ENCODE data around the gene GABRR1. TPM values are rescaled to one million over a fixed set of nuclear protein-coding genes. Genes with fewer than 3 reads are reported as not detected.

The GABRR1 gene
- total RNA-seq, 2 donors from 2014 or later: 5.4 TPM; not detected in 1

GRCh38 chr6:89180971-89181370, 36.2 kb downstream of the GABRR1 start:
- no peaks in the 10 kb centered on the region for H3K4me1 ChIP-seq (ENCODE audit: control insufficient read depth in 1 of 2, low read depth in 2 of 2)
- H3K27ac ChIP-seq: no peak overlapping the region
- no peaks in the 10 kb centered on the region for H3K27me3 ChIP-seq (replicated peaks; ENCODE audit: insufficient read depth)
- DNase-seq (ENCODE audit: low spot score): no peak
- no peaks in the 10 kb centered on the region for H3K36me3 ChIP-seq
- ATAC-seq (ENCODE audit: insufficient number of reproducible peaks, low FRiP score, low read depth): no peak
- no peaks in the 10 kb centered on the region for H3K9me3 ChIP-seq
- no peak for TF ChIP-seq CTCF (IDR thresholded peaks at IDR 0.05)
- H3K4me3 ChIP-seq: no peak overlapping the region

GRCh38 chr6:89180112-89180511, 37.0 kb downstream of the GABRR1 start:
- Histone ChIP-seq H3K9me3 (no peaks in the 10 kb centered on the region), H3K36me3 (no peaks in the 10 kb centered on the region), H3K27ac (no peak overlapping the region), H3K4me3 (no peak overlapping the region), H3K27me3 (replicated peaks; ENCODE audit: insufficient read depth) (no peaks in the 10 kb centered on the region), H3K4me1 (ENCODE audit: control insufficient read depth in 1 of 2, low read depth in 2 of 2) (no peaks in the 10 kb centered on the region)
- TF ChIP-seq CTCF (IDR thresholded peaks at IDR 0.05): no peak
- no peak for DNase-seq (ENCODE audit: low spot score)
- no peak for ATAC-seq (ENCODE audit: insufficient number of reproducible peaks, low FRiP score, low read depth)

GRCh38 chr6:89173634-89174033, 43.5 kb downstream of the GABRR1 start:
- ATAC-seq (ENCODE audit: insufficient number of reproducible peaks, low FRiP score, low read depth) (no peak), DNase-seq (ENCODE audit: low spot score) (no peak)
- TF ChIP-seq CTCF (IDR thresholded peaks at IDR 0.05): no peak
- H3K36me3 ChIP-seq: no peaks in the 10 kb centered on the region
- H3K27me3 ChIP-seq (replicated peaks; ENCODE audit: insufficient read depth): no peaks in the 10 kb centered on the region
- H3K9me3 ChIP-seq: no peaks in the 10 kb centered on the region
- H3K4me1 ChIP-seq (ENCODE audit: control insufficient read depth in 1 of 2, low read depth in 2 of 2): peaks cover 0 to 11% of the 10 kb centered on the region in 2 donors
- H3K27ac ChIP-seq: no peak overlapping the region
- H3K4me3 ChIP-seq: no peak overlapping the region

GRCh38 chr6:89172131-89172530, 45.0 kb downstream of the GABRR1 start:
- DNase-seq (ENCODE audit: low spot score): no peak
- Histone ChIP-seq H3K4me3 (peak overlapping the region; percentile 16), H3K36me3 (no peaks in the 10 kb centered on the region), H3K27me3 (replicated peaks; ENCODE audit: insufficient read depth) (no peaks in the 10 kb centered on the region), H3K9me3 (no peaks in the 10 kb centered on the region), H3K27ac (no peak overlapping the region), H3K4me1 (ENCODE audit: control insufficient read depth in 1 of 2, low read depth in 2 of 2) (peaks cover 0 to 11% of the 10 kb centered on the region in 2 donors)
- no peak for ATAC-seq (ENCODE audit: insufficient number of reproducible peaks, low FRiP score, low read depth)
- no peak for TF ChIP-seq CTCF (IDR thresholded peaks at IDR 0.05)

GRCh38 chr6:89162047-89162371, 55.1 kb downstream of the GABRR1 start:
- Histone ChIP-seq H3K36me3 (peaks cover 3% of the 10 kb centered on the region), H3K9me3 (no peaks in the 10 kb centered on the region), H3K4me3 (peak overlapping the region; percentile 62), H3K27ac (peak overlapping the region; percentile 87 to 95), H3K27me3 (replicated peaks; ENCODE audit: insufficient read depth) (no peaks in the 10 kb centered on the region), H3K4me1 (ENCODE audit: control insufficient read depth in 1 of 2, low read depth in 2 of 2) (peaks cover 11 to 45% of the 10 kb centered on the region in 2 donors)
- DNase-seq (ENCODE audit: low spot score) (no peak), ATAC-seq (ENCODE audit: insufficient number of reproducible peaks, low FRiP score, low read depth) (peak; percentile 76)
- no peak for TF ChIP-seq CTCF (IDR thresholded peaks at IDR 0.05)

Data from thoracic aorta (tissue), 2 donors.